ENCODE results near the gene NFKBIA.

GRCh38 chr14:35403603-35404448, 723 bp downstream of the NFKBIA start:
- peak in 5 of 11 experiments; percentile 14 to 44 (median 31) for TF ChIP-seq CTCF (IDR thresholded peaks at IDR 0.05 in 8 of 11, conservative IDR thresholded peaks at IDR 0.05 in 3 of 11)
- TF ChIP-seq POLR2AphosphoS5 (IDR thresholded peaks at IDR 0.05), result peak; percentile 88 to 94 (median 90)

All from spleen (tissue), 7 donors.